Measurements from ENCODE around the gene PCSK4.

Gene PCSK4

GRCh38 chr19:1475751-1476437 is 14.3 kb downstream of the PCSK4 start:
- no peak overlapping the region for H3K27ac ChIP-seq
- TF ChIP-seq ZFX (IDR thresholded peaks at IDR 0.05) (no peak), CTCF (conservative IDR thresholded peaks at IDR 0.05) (no peak)

- TF ChIP-seq ZFX (IDR thresholded peaks at IDR 0.05): no peak
- no peak for TF ChIP-seq CTCF (conservative IDR thresholded peaks at IDR 0.05)
- H3K27ac ChIP-seq: no peak overlapping the region
Observed at GRCh38 chr19:1474765-1475351, 15.3 kb downstream of the PCSK4 start.

GRCh38 chr19:1474011-1474764 is 16.0 kb downstream of the PCSK4 start:
- H3K27ac ChIP-seq: no peak overlapping the region
- no peak for TF ChIP-seq ZFX (IDR thresholded peaks at IDR 0.05)
- no peak for TF ChIP-seq CTCF (conservative IDR thresholded peaks at IDR 0.05)

GRCh38 chr19:1473085-1473851 is 16.9 kb downstream of the PCSK4 start:
- TF ChIP-seq ZFX (IDR thresholded peaks at IDR 0.05): no peak
- TF ChIP-seq CTCF (conservative IDR thresholded peaks at IDR 0.05): no peak
- no peak overlapping the region for H3K27ac ChIP-seq

- TF ChIP-seq CTCF (conservative IDR thresholded peaks at IDR 0.05): no peak
- no peak for TF ChIP-seq ZFX (IDR thresholded peaks at IDR 0.05)
Observed at GRCh38 chr19:1472231-1473084, 17.7 kb downstream of the PCSK4 start.

GRCh38 chr19:1471515-1472160 is 18.5 kb downstream of the PCSK4 start:
- peak overlapping the region; percentile 92 for H3K27ac ChIP-seq
- TF ChIP-seq CTCF (conservative IDR thresholded peaks at IDR 0.05): no peak; the same call in 1 of the 2 replicates
- TF ChIP-seq ZFX (IDR thresholded peaks at IDR 0.05): no peak

More at GRCh38 chr19:1472231-1473084, 17.7 kb downstream of the PCSK4 start:
- peak overlapping the region; percentile 92; the same call in 1 of the 2 replicates for H3K27ac ChIP-seq

All from C4-2B (cell line).